ENCODE data around the gene TMEM51. TPM values are rescaled to one million over a fixed set of nuclear protein-coding genes. Genes with fewer than 3 reads are reported as not detected.

TMEM51 gene
- total and polyA plus RNA-seq, 7 experiments from 2014 or later: 0.16 to 0.79 (median 0.56) TPM; not detected in 3

DNA sequence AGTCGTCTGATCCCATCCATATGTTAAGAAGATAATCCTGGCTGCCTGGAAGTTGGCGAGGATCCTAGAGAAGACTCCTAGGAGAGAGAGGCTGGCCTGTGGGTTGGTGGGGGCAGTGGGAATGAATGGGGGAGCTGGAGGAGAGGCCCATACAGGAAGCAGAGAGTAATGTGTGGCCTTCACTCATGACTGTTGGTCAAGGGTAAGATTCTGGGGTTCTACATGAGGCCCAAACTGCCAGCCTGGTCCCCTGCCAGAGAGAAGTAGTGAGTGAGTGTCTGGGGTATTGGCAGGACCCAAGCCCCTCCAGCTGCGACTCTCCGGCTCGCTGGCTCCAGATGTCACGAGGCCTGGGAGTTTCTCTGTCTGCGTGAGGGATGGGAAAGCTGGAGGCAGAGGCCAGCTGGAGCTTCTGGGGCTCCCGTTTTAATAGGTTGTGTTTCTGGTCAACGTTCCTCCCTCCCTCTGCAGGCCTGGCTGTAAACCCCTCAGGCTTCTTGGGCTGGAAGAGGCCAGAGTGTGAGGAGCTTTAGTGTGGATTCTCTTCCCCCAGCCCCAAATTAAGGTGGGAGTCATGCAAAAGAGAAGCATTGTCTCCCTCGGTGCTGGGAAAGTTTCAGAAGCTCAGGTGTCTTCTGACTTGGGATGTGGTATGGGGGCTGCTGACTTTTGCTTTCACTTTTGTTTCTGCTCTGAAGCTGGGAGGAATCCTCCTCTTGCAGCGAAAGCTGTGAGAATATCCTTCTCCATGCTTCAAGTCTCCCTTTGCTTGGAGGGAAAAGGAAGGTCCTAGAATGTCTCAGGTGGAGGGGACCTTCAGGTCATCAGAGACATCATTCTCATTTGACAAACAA is 2.6 kb downstream of the TMEM51 start:
- ChIA-PET POLR2A (no interaction called here), CTCF (no interaction called here)
- H3K4me3 ChIP-seq (ENCODE audit: low read length): peak overlapping the region; percentile 15
- H3K27ac ChIP-seq (ENCODE audit: low read depth, low read length): no peak overlapping the region
- Mint-ChIP-seq H3K4me1 (peaks cover 8 to 43% (median 37%) of the 10 kb centered on the region in 7 donors), H3K27me3 (peaks cover 26 to 56% (median 28%) of the 10 kb centered on the region in 5 donors), H3K9me3 (no peaks in the 10 kb centered on the region), H3K36me3 (peaks cover 0 to 3% (median 0%) of the 10 kb centered on the region in 5 donors), H3K4me3 (peak overlapping the region; percentile 56 to 81 (median 69)), H3K27ac (peak overlapping the region in 7 of 9 donors; percentile 3 to 66 (median 34))
- H3K4me1 ChIP-seq (ENCODE audit: control insufficient read depth in 2 of 2, insufficient read depth in 2 of 2, low read length in 2 of 2): peaks cover 4 to 8% of the 10 kb centered on the region in 2 donors
- intact Hi-C loops (cut with micrococcal nuclease): loop anchor here in 1 of 2 donors (1.0 kb wide), 1 partner anchor 93 kb away; no protein-coding TSS in a partner anchor
- peak in 1 of 9 donors; percentile 2 for DNase-seq
- H3K27me3 ChIP-seq (ENCODE audit: control insufficient read depth in 2 of 2, insufficient read depth in 2 of 2, low read length in 2 of 2): peaks cover 0 to 5% of the 10 kb centered on the region in 2 donors
- no peaks in the 10 kb centered on the region for H3K9me3 ChIP-seq (ENCODE audit: control insufficient read depth in 2 of 3, low read length in 3 of 3)
- H3K36me3 ChIP-seq (ENCODE audit: control insufficient read depth in 2 of 3, insufficient read depth in 3 of 3, low read length in 3 of 3): no peaks in the 10 kb centered on the region
- no peak for ATAC-seq

GRCh38 chr1:15156807-15157380 is 3.3 kb downstream of the TMEM51 start:
- peak overlapping the region in 8 of 10 donors; percentile 52 to 81 (median 69) for H3K4me3 Mint-ChIP-seq
- H3K9me3 ChIP-seq (ENCODE audit: control insufficient read depth in 2 of 3, low read length in 3 of 3): no peaks in the 10 kb centered on the region
- ChIA-PET POLR2A (no interaction called here), CTCF (no interaction called here)
- peaks cover 0 to 3% of the 10 kb centered on the region in 2 donors for H3K27me3 ChIP-seq (ENCODE audit: control insufficient read depth in 2 of 2, insufficient read depth in 2 of 2, low read length in 2 of 2)
- H3K36me3 Mint-ChIP-seq: peaks cover 0 to 3% (median 0%) of the 10 kb centered on the region in 5 donors
- H3K36me3 ChIP-seq (ENCODE audit: control insufficient read depth in 2 of 3, insufficient read depth in 3 of 3, low read length in 3 of 3): no peaks in the 10 kb centered on the region
- intact Hi-C loops (cut with micrococcal nuclease): loop anchor here in 1 of 2 donors (1.0 kb wide), 1 partner anchor 92 kb away; no protein-coding TSS in a partner anchor
- peaks cover 8 to 41% (median 34%) of the 10 kb centered on the region in 7 donors for H3K4me1 Mint-ChIP-seq
- H3K4me1 ChIP-seq (ENCODE audit: control insufficient read depth in 2 of 2, insufficient read depth in 2 of 2, low read length in 2 of 2): peaks cover 4 to 8% of the 10 kb centered on the region in 2 donors
- H3K27me3 Mint-ChIP-seq: peaks cover 19 to 50% (median 22%) of the 10 kb centered on the region in 5 donors
- H3K27ac ChIP-seq (ENCODE audit: low read depth, low read length): no peak overlapping the region
- H3K9me3 Mint-ChIP-seq: no peaks in the 10 kb centered on the region
- no peak overlapping the region for H3K4me3 ChIP-seq (ENCODE audit: low read length)
- ATAC-seq: no peak
- no peak for DNase-seq
- peak overlapping the region in 3 of 9 donors; percentile 5 to 50 (median 34) for H3K27ac Mint-ChIP-seq

- ATAC-seq (no peak), DNase-seq (no peak)
- Histone ChIP-seq H3K27me3 (ENCODE audit: control insufficient read depth in 2 of 2, insufficient read depth in 2 of 2, low read length in 2 of 2) (no peaks in the 10 kb centered on the region), H3K4me1 (ENCODE audit: control insufficient read depth in 2 of 2, insufficient read depth in 2 of 2, low read length in 2 of 2) (peaks cover 4 to 8% of the 10 kb centered on the region in 2 donors), H3K9me3 (ENCODE audit: control insufficient read depth in 2 of 3, low read length in 3 of 3) (no peaks in the 10 kb centered on the region), H3K36me3 (ENCODE audit: control insufficient read depth in 2 of 3, insufficient read depth in 3 of 3, low read length in 3 of 3) (no peaks in the 10 kb centered on the region), H3K27ac (ENCODE audit: low read depth, low read length) (no peak overlapping the region), H3K4me3 (ENCODE audit: low read length) (no peak overlapping the region)
- peaks cover 0 to 3% (median 0%) of the 10 kb centered on the region in 5 donors for H3K36me3 Mint-ChIP-seq
- H3K27ac Mint-ChIP-seq: no peak overlapping the region
- H3K4me3 Mint-ChIP-seq: peak overlapping the region in 2 of 10 donors; percentile 6 to 56
- intact Hi-C loops (cut with micrococcal nuclease): no loop called here
- POLR2A ChIA-PET: no interaction called here
- H3K4me1 Mint-ChIP-seq: peaks cover 8 to 39% (median 31%) of the 10 kb centered on the region in 7 donors
- peaks cover 14 to 45% (median 15%) of the 10 kb centered on the region in 5 donors for H3K27me3 Mint-ChIP-seq
- CTCF ChIA-PET: no interaction called here
- no peaks in the 10 kb centered on the region for H3K9me3 Mint-ChIP-seq
Observed at GRCh38 chr1:15157524-15158399, 4.2 kb downstream of the TMEM51 start.

GRCh38 chr1:15158506-15159165 is 5.1 kb downstream of the TMEM51 start:
- DNase-seq (no peak), ATAC-seq (no peak)
- H3K4me1 Mint-ChIP-seq: peaks cover 8 to 39% (median 31%) of the 10 kb centered on the region in 7 donors
- Histone ChIP-seq H3K4me1 (ENCODE audit: control insufficient read depth in 2 of 2, insufficient read depth in 2 of 2, low read length in 2 of 2) (peaks cover 4 to 8% of the 10 kb centered on the region in 2 donors), H3K27ac (ENCODE audit: low read depth, low read length) (no peak overlapping the region), H3K27me3 (ENCODE audit: control insufficient read depth in 2 of 2, insufficient read depth in 2 of 2, low read length in 2 of 2) (no peaks in the 10 kb centered on the region), H3K36me3 (ENCODE audit: control insufficient read depth in 2 of 3, insufficient read depth in 3 of 3, low read length in 3 of 3) (no peaks in the 10 kb centered on the region), H3K4me3 (ENCODE audit: low read length) (no peak overlapping the region), H3K9me3 (ENCODE audit: control insufficient read depth in 2 of 3, low read length in 3 of 3) (no peaks in the 10 kb centered on the region)
- ChIA-PET POLR2A (no interaction called here), CTCF (no interaction called here)
- peak overlapping the region in 1 of 10 donors; percentile 12 for H3K4me3 Mint-ChIP-seq
- H3K27ac Mint-ChIP-seq: no peak overlapping the region
- peaks cover 14 to 46% (median 19%) of the 10 kb centered on the region in 5 donors for H3K27me3 Mint-ChIP-seq
- peaks cover 0 to 3% (median 0%) of the 10 kb centered on the region in 5 donors for H3K36me3 Mint-ChIP-seq
- no peaks in the 10 kb centered on the region for H3K9me3 Mint-ChIP-seq
- intact Hi-C loops (cut with micrococcal nuclease): no loop called here

- no peak overlapping the region for H3K4me3 ChIP-seq (ENCODE audit: low read length)
- H3K36me3 ChIP-seq (ENCODE audit: control insufficient read depth in 2 of 3, insufficient read depth in 3 of 3, low read length in 3 of 3): no peaks in the 10 kb centered on the region
- Mint-ChIP-seq H3K36me3 (peaks cover 0 to 3% (median 0%) of the 10 kb centered on the region in 5 donors), H3K4me3 (no peak overlapping the region), H3K9me3 (no peaks in the 10 kb centered on the region), H3K27me3 (peaks cover 12 to 46% (median 18%) of the 10 kb centered on the region in 5 donors), H3K27ac (no peak overlapping the region), H3K4me1 (peaks cover 8 to 38% (median 29%) of the 10 kb centered on the region in 7 donors)
- no peaks in the 10 kb centered on the region for H3K27me3 ChIP-seq (ENCODE audit: control insufficient read depth in 2 of 2, insufficient read depth in 2 of 2, low read length in 2 of 2)
- no peak overlapping the region for H3K27ac ChIP-seq (ENCODE audit: low read depth, low read length)
- ChIA-PET CTCF (no interaction called here), POLR2A (no interaction called here)
- ATAC-seq: no peak
- intact Hi-C loops (cut with micrococcal nuclease): no loop called here
- no peaks in the 10 kb centered on the region for H3K9me3 ChIP-seq (ENCODE audit: control insufficient read depth in 2 of 3, low read length in 3 of 3)
- DNase-seq: no peak
- peaks cover 2 to 8% of the 10 kb centered on the region in 2 donors for H3K4me1 ChIP-seq (ENCODE audit: control insufficient read depth in 2 of 2, insufficient read depth in 2 of 2, low read length in 2 of 2)
Observed at GRCh38 chr1:15159166-15159555, 5.6 kb downstream of the TMEM51 start.

GRCh38 chr1:15160626-15161025 is 7.1 kb downstream of the TMEM51 start:
- POLR2A ChIA-PET: no interaction called here

More at GRCh38 chr1:15160626-15161025, 7.1 kb downstream of the TMEM51 start:
- intact Hi-C loops (cut with micrococcal nuclease): no loop called here
- Mint-ChIP-seq H3K4me1 (peaks cover 6 to 31% (median 20%) of the 10 kb centered on the region in 7 donors), H3K4me3 (no peak overlapping the region), H3K27me3 (peaks cover 0 to 36% (median 7%) of the 10 kb centered on the region in 5 donors), H3K36me3 (no peaks in the 10 kb centered on the region), H3K9me3 (no peaks in the 10 kb centered on the region), H3K27ac (no peak overlapping the region)
- peaks cover 0 to 6% of the 10 kb centered on the region in 2 donors for H3K4me1 ChIP-seq (ENCODE audit: control insufficient read depth in 2 of 2, insufficient read depth in 2 of 2, low read length in 2 of 2)
- H3K4me3 ChIP-seq (ENCODE audit: low read length): no peak overlapping the region
- H3K27ac ChIP-seq (ENCODE audit: low read depth, low read length): no peak overlapping the region
- DNase-seq: no peak
- CTCF ChIA-PET: no interaction called here
- no peaks in the 10 kb centered on the region for H3K27me3 ChIP-seq (ENCODE audit: control insufficient read depth in 2 of 2, insufficient read depth in 2 of 2, low read length in 2 of 2)
- no peaks in the 10 kb centered on the region for H3K9me3 ChIP-seq (ENCODE audit: control insufficient read depth in 2 of 3, low read length in 3 of 3)
- ATAC-seq: no peak
- H3K36me3 ChIP-seq (ENCODE audit: control insufficient read depth in 2 of 3, insufficient read depth in 3 of 3, low read length in 3 of 3): no peaks in the 10 kb centered on the region
